ENCODE measurements around the gene TAS2R41.
"Not testable (repeated sequence)": the region's sequence is repeated elsewhere in the genome, so short reads cannot be mapped to it uniquely, and the experiment has no call there.

Gene TAS2R41

DNA sequence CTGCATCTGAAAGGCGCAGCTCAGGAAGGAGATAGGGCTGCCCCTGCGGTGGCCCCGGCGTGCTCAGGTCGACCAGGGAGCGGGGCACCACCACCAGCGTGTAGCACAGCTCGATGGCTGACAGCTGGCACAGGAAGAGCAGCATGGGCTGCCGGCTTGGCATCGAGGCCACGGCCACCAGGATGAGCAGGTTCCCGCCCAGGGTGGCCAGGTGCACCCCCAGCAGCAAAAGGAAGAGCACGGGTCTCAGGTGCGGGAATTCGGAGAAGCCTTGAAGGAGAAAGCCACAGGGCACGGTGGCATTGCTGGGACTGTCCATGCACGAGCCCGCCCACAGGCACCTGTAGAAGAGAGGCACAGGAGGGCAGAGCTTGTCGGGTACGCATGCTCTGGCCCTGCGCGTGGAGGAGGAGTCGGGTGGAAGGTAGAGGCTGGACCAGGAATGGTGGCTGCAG is 33.9 kb downstream of the TAS2R41 start:
- H3K9ac ChIP-seq (ENCODE audit: insufficient read length): no peak overlapping the region
- no peak overlapping the region for H3K4me3 ChIP-seq
- TF ChIP-seq POLR2AphosphoS5 (IDR thresholded peaks at IDR 0.05; ENCODE audit: borderline replicate concordance, low read depth, low read length) (no peak), FOXP2 (optimal IDR thresholded peaks at IDR 0.05; ENCODE audit: control extremely low read depth, extremely low read length, insufficient read depth) (no peak), EZH2 (IDR thresholded peaks at IDR 0.05) (no peak)
- no peak for DNase-seq (ENCODE audit: low read depth, low spot score)
- no peaks in the 10 kb centered on the region for H3K36me3 ChIP-seq (ENCODE audit: insufficient read depth, low read length)
- no peak overlapping the region for H3K27ac ChIP-seq
- no peaks in the 10 kb centered on the region for H3K9me3 ChIP-seq (ENCODE audit: low read depth, low read length)

DNA sequence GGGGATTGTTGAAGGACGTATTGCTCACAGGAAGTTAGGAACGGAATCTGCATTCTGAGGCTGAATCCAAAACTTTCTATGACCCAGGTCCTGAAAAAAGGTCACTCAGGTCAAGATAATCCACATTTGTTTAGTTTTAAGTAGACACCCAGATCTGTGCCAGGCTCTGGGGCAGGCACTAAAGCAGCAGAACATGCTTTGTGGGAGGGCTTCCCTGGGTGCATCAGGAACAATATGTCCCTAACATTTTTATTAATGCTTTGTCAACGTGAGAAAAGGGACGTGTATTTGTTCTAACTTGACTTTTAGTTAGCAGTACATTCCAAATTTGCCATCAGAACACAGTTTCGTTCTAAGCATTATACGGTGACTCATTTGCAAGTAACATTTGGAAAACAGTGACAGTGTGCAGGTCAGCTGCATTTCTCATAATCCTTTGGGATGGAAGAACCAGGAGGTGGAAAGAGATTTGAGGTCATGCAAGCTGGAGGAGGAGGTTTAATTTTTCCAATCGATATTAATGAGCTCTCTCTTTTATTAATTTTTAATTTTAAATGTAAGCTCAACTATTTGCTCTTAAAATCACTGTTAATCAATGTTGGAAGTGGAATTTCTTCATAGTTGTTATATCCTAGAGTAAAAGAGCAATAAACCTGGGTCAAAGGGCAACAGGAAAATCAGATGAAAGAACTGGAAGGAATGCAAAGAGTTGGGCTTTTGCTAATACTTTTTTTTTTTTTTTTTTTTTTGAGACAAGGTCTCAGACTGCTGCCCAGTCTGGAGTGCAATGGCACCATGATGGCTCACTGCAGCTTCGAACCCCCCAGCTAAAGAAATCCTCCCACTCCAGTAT is 35.0 kb downstream of the TAS2R41 start:
- H3K36me3 ChIP-seq (ENCODE audit: insufficient read depth, low read length): no peaks in the 10 kb centered on the region
- H3K4me3 ChIP-seq: no peak overlapping the region
- no peak for TF ChIP-seq FOXP2 (optimal IDR thresholded peaks at IDR 0.05; ENCODE audit: control extremely low read depth, extremely low read length, insufficient read depth)
- TF ChIP-seq POLR2AphosphoS5 (IDR thresholded peaks at IDR 0.05; ENCODE audit: borderline replicate concordance, low read depth, low read length): no peak
- no peak for TF ChIP-seq EZH2 (IDR thresholded peaks at IDR 0.05)
- no peak for DNase-seq (ENCODE audit: low read depth, low spot score)
- no peak overlapping the region for H3K9ac ChIP-seq (ENCODE audit: insufficient read length)
- no peaks in the 10 kb centered on the region for H3K9me3 ChIP-seq (ENCODE audit: low read depth, low read length)
- H3K27ac ChIP-seq: no peak overlapping the region

DNA sequence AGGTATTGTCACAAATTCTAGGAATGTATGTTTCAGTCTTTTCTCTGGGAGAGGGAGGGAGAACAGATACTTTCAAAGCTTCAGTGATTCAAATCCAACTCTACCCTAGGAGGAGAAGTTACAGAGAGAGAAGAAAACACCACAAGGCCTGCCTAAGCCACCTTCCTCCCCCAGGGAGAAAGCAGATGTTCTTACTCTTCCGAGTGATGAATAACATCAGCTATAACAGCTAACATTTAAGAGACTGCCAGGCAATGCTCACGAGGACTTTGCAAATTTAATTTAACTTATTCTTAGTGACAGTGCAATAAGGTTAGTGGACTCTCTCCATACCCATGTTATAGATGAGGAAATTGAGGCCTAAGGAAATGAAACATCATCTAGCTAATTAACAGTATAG is 36.8 kb downstream of the TAS2R41 start:
- Histone ChIP-seq H3K27ac (no peak overlapping the region), H3K9ac (ENCODE audit: insufficient read length) (no peak overlapping the region), H3K36me3 (ENCODE audit: insufficient read depth, low read length) (no peaks in the 10 kb centered on the region), H3K9me3 (ENCODE audit: low read depth, low read length) (no peaks in the 10 kb centered on the region), H3K4me3 (no peak overlapping the region)
- no peak for DNase-seq (ENCODE audit: low read depth, low spot score)
- TF ChIP-seq FOXP2 (optimal IDR thresholded peaks at IDR 0.05; ENCODE audit: control extremely low read depth, extremely low read length, insufficient read depth) (no peak), POLR2AphosphoS5 (IDR thresholded peaks at IDR 0.05; ENCODE audit: borderline replicate concordance, low read depth, low read length) (no peak), EZH2 (IDR thresholded peaks at IDR 0.05) (no peak)

DNA sequence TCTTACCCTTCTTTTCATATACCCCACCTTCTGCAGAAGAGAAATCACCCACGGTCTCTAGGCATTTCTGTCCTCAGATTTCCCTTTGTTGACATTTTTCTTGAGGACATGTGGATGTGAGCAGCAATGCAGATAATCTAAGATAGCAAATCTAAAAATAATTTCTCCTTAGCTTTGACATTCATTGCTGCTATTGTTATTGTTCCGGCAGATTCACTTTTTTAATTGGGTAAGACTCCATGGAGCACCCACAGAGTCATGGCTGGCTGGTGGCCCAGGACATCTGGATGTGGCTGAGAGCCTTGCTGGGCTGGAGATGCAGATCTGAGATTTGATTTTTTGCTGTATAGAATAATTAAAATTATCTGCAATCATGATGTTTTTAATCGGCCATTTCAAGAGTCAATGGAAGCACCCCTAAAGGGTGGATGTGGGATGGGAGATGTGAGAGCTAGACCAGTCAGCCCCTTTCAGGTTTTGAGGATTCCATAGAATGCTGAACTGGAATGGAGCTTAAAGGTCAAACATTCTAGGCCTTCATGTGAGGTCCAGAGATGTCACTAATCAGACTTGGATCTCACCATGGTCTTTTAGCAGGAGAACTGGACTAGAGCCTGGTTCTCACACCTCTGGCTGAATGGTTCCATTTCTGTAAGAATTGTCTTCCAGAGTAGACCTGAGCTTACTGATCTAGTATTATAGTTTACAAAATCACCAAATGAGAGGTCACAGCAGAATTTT is 37.5 kb downstream of the TAS2R41 start:
- Histone ChIP-seq H3K27ac (no peak overlapping the region), H3K4me3 (no peak overlapping the region), H3K9ac (ENCODE audit: insufficient read length) (no peak overlapping the region), H3K36me3 (ENCODE audit: insufficient read depth, low read length) (no peaks in the 10 kb centered on the region), H3K9me3 (ENCODE audit: low read depth, low read length) (no peaks in the 10 kb centered on the region)
- TF ChIP-seq POLR2AphosphoS5 (IDR thresholded peaks at IDR 0.05; ENCODE audit: borderline replicate concordance, low read depth, low read length): no peak
- TF ChIP-seq FOXP2 (optimal IDR thresholded peaks at IDR 0.05; ENCODE audit: control extremely low read depth, extremely low read length, insufficient read depth): no peak
- no peak for TF ChIP-seq EZH2 (IDR thresholded peaks at IDR 0.05)
- DNase-seq (ENCODE audit: low read depth, low spot score): no peak

DNA sequence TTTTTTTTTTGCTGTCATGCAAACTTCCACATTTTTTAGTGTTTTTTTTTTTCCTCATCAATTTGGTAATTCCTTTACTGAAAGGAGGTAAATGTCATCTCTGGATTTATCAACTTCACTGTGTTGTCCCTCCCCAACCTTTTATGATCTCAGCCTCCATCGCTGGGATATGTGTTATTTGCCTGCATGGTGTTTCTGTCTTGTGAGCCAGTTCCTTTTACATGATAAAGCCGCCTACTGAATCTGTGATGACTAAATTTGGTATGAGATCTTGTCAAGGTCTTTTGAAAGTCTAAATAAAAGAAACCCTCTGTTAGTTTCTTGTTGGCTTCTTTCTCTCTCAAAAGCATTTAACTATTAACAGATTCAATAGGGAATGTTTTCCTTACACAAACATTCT is 39.3 kb downstream of the TAS2R41 start:
- H3K27ac ChIP-seq: no peak overlapping the region
- no peaks in the 10 kb centered on the region for H3K9me3 ChIP-seq (ENCODE audit: low read depth, low read length)
- no peak overlapping the region for H3K4me3 ChIP-seq
- H3K36me3 ChIP-seq (ENCODE audit: insufficient read depth, low read length): no peaks in the 10 kb centered on the region
- no peak overlapping the region for H3K9ac ChIP-seq (ENCODE audit: insufficient read length)
- DNase-seq (ENCODE audit: low read depth, low spot score): no peak
- TF ChIP-seq POLR2AphosphoS5 (IDR thresholded peaks at IDR 0.05; ENCODE audit: borderline replicate concordance, low read depth, low read length) (no peak), EZH2 (IDR thresholded peaks at IDR 0.05) (no peak), FOXP2 (optimal IDR thresholded peaks at IDR 0.05; ENCODE audit: control extremely low read depth, extremely low read length, insufficient read depth) (no peak)

DNA sequence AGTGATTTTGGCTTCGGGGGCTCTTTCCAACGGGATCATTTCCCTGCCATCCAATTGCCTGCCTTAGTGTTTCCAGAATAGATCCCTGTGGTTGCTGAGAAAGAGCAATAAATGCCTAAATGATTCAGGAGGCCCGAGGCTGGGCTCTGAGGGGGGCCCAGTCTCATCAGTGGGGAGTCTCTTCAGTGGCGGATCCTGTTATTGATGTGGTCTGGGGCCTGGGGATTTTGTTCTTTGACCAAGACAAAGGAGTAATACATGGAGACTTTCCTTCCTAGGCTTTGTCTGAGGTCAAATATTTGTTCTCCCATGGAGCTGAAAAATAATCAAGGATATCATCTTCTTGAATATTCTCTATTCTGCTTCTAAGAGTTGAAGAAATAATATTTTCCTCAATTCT is 40.8 kb downstream of the TAS2R41 start:
- TF ChIP-seq EZH2 (IDR thresholded peaks at IDR 0.05): no peak
- TF ChIP-seq POLR2AphosphoS5 (IDR thresholded peaks at IDR 0.05; ENCODE audit: borderline replicate concordance, low read depth, low read length): no peak
- no peak for TF ChIP-seq FOXP2 (optimal IDR thresholded peaks at IDR 0.05; ENCODE audit: control extremely low read depth, extremely low read length, insufficient read depth)
- no peak overlapping the region for H3K4me3 ChIP-seq
- H3K27ac ChIP-seq: no peak overlapping the region
- no peaks in the 10 kb centered on the region for H3K36me3 ChIP-seq (ENCODE audit: insufficient read depth, low read length)
- H3K9me3 ChIP-seq (ENCODE audit: low read depth, low read length): no peaks in the 10 kb centered on the region
- no peak for DNase-seq (ENCODE audit: low read depth, low spot score)
- H3K9ac ChIP-seq (ENCODE audit: insufficient read length): no peak overlapping the region

- H3K9ac ChIP-seq (ENCODE audit: insufficient read length): no peak overlapping the region
- H3K9me3 ChIP-seq (ENCODE audit: low read depth, low read length): no peaks in the 10 kb centered on the region
- no peak for DNase-seq (ENCODE audit: low read depth, low spot score)
- H3K27ac ChIP-seq: no peak overlapping the region
- no peak for TF ChIP-seq EZH2 (IDR thresholded peaks at IDR 0.05)
- TF ChIP-seq FOXP2 (optimal IDR thresholded peaks at IDR 0.05; ENCODE audit: control extremely low read depth, extremely low read length, insufficient read depth): no peak
- TF ChIP-seq POLR2AphosphoS5 (IDR thresholded peaks at IDR 0.05; ENCODE audit: borderline replicate concordance, low read depth, low read length): no peak
- no peak overlapping the region for H3K4me3 ChIP-seq
- H3K36me3 ChIP-seq (ENCODE audit: insufficient read depth, low read length): no peaks in the 10 kb centered on the region
Measured at GRCh38 chr7:143518941-143519340, 41.3 kb downstream of the TAS2R41 start.

DNA sequence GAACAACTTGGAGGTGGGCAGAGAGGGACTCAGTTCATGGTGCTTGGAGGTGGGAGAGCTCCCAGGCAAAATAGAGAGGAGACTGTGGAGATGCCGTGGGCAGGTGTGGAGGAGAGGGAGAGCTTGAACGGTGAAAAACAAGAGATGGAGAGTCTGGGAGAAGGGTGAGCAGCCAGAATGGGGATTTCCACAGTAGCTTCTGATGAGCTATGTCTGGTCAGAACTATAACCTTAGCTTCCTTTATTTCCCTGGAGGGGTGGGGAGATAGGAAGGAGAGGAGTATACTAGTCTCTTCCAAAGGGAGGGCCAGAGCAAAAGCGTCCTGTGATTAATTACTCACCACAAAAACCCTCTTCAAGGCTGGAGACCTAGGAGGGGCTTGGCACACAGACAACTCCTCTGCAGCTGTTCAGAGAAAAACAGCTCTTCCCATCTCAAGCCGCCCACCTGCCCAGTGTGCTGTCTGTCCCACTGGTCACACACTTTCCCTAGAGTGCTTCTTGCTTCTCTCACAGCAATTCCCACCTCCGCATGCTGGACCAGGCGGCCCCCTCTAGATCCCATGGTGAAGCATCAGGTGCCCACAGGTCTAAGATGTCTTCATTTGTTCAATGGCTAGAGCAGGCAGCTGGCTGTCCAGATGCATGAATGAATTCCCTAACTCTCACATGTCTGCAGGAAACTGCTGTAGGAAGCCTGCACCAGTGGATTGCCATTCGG is 41.9 kb downstream of the TAS2R41 start:
- Histone ChIP-seq H3K9me3 (ENCODE audit: low read depth, low read length) (no peaks in the 10 kb centered on the region), H3K27ac (no peak overlapping the region), H3K36me3 (ENCODE audit: insufficient read depth, low read length) (no peaks in the 10 kb centered on the region), H3K9ac (ENCODE audit: insufficient read length) (no peak overlapping the region), H3K4me3 (no peak overlapping the region)
- DNase-seq (ENCODE audit: low read depth, low spot score): no peak
- TF ChIP-seq EZH2 (IDR thresholded peaks at IDR 0.05): no peak
- TF ChIP-seq POLR2AphosphoS5 (IDR thresholded peaks at IDR 0.05; ENCODE audit: borderline replicate concordance, low read depth, low read length): no peak

DNA sequence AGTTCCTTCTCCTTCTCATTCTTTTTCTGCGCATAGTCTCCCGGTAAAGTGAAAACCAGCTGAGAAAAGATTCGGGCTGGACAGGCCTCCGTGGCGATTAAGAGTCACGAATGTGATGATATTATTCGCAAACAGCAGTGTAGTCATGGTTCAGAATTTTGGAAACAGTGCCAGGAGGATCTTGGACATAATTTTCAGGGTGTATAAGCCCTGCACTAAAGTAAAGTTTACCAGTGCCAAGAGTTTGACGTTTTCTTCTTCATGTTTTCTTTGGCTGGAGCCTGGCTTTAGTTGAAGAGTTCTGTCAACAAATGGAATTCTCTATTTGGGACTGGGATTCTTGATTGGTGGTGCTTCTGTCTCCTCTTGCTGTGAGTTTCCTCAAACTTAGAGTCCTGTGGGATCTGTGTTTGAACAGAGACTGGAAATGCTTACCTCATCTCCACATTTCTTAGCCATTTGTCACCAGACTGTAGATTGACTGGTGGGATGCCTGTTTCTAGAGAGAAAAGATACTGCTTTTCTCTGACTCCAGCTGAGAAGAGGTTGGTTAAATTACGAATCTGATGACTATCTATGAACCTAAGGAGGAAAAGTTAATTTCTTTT is 44.7 kb downstream of the TAS2R41 start:
- not testable (repeated sequence) for H3K36me3 ChIP-seq (ENCODE audit: insufficient read depth, low read length); H3K4me3 ChIP-seq; H3K27ac ChIP-seq; DNase-seq (ENCODE audit: low read depth, low spot score); H3K9ac ChIP-seq (ENCODE audit: insufficient read length); H3K9me3 ChIP-seq (ENCODE audit: low read depth, low read length)
